Activated CD8-positive, alpha-beta memory T cell treated with anti-CD3 and anti-CD28 coated beads, Interleukin-2, amount 10 ng/mL, durations not matched to agents 7 days and 5 days (primary cell): ENCODE results near the gene SH3RF2. TPM values are rescaled to one million over a fixed set of nuclear protein-coding genes. Genes with fewer than 3 reads are reported as not detected.
"Not testable (repeated sequence)": the region's sequence is repeated elsewhere in the genome, so short reads cannot be mapped to it uniquely, and the experiment has no call there.

ENCODE experiments used
- ATAC-seq: fragments of 150-1000 bp; cut with Tn5 transposase; one replicate; pipeline ENCODE4 v1.10.0; 2021; ENCODE audit warnings: moderate library complexity
- CTCF ChIA-PET: fragments of 350-600 bp; sonication (Branson Sonifier 250); formaldehyde crosslinking; loops from one replicate; lab custom pipeline; 2021; ENCODE audit warnings: antibody characterized with exemption; lab: Charles Lee
- DNase-seq: peaks from one replicate; pipeline ENCODE4 v3.0.0-alpha.2; 2020
- H3K27ac Mint-ChIP-seq: one replicate; pipeline ENCODE4 v1.8.0; 2021; ENCODE audit warnings: mild to moderate bottlenecking, mixed read lengths
- H3K27me3 Mint-ChIP-seq: one replicate; pipeline ENCODE4 v1.8.0; 2021; ENCODE audit warnings: mixed read lengths
- H3K36me3 Mint-ChIP-seq: one replicate; pipeline ENCODE4 v1.8.0; 2021; ENCODE audit warnings: mild to moderate bottlenecking, mixed read lengths
- H3K4me1 Mint-ChIP-seq: one replicate; pipeline ENCODE4 v1.8.0; 2021; ENCODE audit warnings: mixed read lengths
- H3K4me3 Mint-ChIP-seq: one replicate; pipeline ENCODE4 v1.8.0; 2021; ENCODE audit warnings: mild to moderate bottlenecking, moderate library complexity, mixed read lengths
- H3K9me3 Mint-ChIP-seq: one replicate; pipeline ENCODE4 v1.8.0; 2022; ENCODE audit warnings: low read depth, mixed read lengths
- total RNA-seq, 2 experiments: library from RNA; stranded (reverse); gene quantifications; one replicate each; pipeline ENCODE4 v1.2.3, GENCODE V29; 2021

The SH3RF2 gene
- total RNA-seq, 2 experiments from 2014 or later: 0.12 TPM; not detected in 1

DNA sequence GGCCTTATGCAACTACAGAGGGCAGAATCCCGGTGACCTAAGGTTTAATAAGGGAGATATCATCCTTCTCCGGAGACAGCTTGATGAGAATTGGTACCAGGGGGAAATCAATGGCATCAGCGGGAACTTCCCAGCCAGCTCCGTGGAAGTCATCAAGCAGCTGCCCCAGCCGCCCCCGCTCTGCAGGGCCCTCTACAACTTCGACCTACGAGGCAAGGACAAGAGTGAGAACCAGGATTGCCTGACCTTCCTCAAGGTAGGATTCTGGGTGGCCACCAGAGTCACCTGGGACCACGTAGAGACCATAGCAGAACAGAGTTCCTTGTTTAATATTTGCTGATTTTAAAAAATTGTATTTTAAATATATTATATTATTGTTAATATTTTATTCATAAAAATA is 63.7 kb downstream of the SH3RF2 start:
- peaks cover 12% of the 10 kb centered on the region for H3K27me3 Mint-ChIP-seq
- CTCF ChIA-PET: no interaction called here
- ATAC-seq (no peak), DNase-seq (no peak)
- no peaks in the 10 kb centered on the region for H3K9me3 Mint-ChIP-seq
- no peak overlapping the region for H3K4me3 Mint-ChIP-seq
- no peaks in the 10 kb centered on the region for H3K36me3 Mint-ChIP-seq
- H3K27ac Mint-ChIP-seq: no peak overlapping the region
- H3K4me1 Mint-ChIP-seq: no peaks in the 10 kb centered on the region

DNA sequence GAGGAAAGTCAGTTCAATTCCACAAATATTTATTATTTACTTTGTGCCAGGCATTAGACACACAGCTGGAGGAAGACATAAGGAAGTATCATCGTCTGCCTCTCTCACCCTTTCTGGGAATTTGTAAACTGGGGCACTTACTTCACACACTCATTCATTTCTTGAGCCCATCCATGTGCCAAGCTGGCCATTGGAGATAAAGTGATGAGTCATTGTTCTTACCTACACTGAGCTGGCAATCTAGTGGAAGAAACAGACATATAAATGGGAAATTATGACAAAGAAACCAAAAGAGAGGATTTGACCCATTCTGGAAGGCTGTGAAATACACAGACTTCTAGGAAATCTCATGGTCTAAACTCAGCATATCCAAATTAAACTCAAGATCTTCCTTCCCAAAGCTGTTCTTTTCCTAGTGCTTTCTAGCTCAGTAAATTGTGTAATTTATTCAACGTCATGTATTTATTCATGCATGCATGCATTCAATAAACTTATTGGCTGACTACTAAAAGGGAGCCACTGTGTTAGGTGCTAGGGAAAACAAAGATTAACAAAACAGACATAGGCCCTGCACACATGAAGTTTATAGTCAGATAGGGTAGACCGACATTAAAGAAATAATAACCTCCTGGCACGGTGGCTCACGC is 65.3 kb downstream of the SH3RF2 start:
- H3K27ac Mint-ChIP-seq: no peak overlapping the region
- no peak for DNase-seq

GRCh38 chr5:146002491-146002890 is 66.1 kb downstream of the SH3RF2 start:
- H3K27me3 Mint-ChIP-seq: peaks cover 21% of the 10 kb centered on the region
- no peaks in the 10 kb centered on the region for H3K36me3 Mint-ChIP-seq
- DNase-seq (no peak), ATAC-seq (no peak)
- H3K27ac Mint-ChIP-seq: no peak overlapping the region
- no peak overlapping the region for H3K4me3 Mint-ChIP-seq
- H3K9me3 Mint-ChIP-seq: no peaks in the 10 kb centered on the region
- H3K4me1 Mint-ChIP-seq: no peaks in the 10 kb centered on the region
- CTCF ChIA-PET: no interaction called here

More for the DNA sequence above, 65.3 kb downstream of the SH3RF2 start:
- CTCF ChIA-PET: no interaction called here
- H3K36me3 Mint-ChIP-seq: no peaks in the 10 kb centered on the region
- no peak for ATAC-seq
- no peaks in the 10 kb centered on the region for H3K4me1 Mint-ChIP-seq
- H3K27me3 Mint-ChIP-seq: peaks cover 21% of the 10 kb centered on the region
- H3K4me3 Mint-ChIP-seq: no peak overlapping the region
- no peaks in the 10 kb centered on the region for H3K9me3 Mint-ChIP-seq

GRCh38 chr5:146003852-146004251 is 67.5 kb downstream of the SH3RF2 start:
- no peaks in the 10 kb centered on the region for H3K4me1 Mint-ChIP-seq
- H3K4me3 Mint-ChIP-seq: no peak overlapping the region
- DNase-seq (no peak), ATAC-seq (no peak)
- peaks cover 21% of the 10 kb centered on the region for H3K27me3 Mint-ChIP-seq
- H3K27ac Mint-ChIP-seq: no peak overlapping the region
- CTCF ChIA-PET: no interaction called here
- H3K36me3 Mint-ChIP-seq: no peaks in the 10 kb centered on the region
- H3K9me3 Mint-ChIP-seq: no peaks in the 10 kb centered on the region

DNA sequence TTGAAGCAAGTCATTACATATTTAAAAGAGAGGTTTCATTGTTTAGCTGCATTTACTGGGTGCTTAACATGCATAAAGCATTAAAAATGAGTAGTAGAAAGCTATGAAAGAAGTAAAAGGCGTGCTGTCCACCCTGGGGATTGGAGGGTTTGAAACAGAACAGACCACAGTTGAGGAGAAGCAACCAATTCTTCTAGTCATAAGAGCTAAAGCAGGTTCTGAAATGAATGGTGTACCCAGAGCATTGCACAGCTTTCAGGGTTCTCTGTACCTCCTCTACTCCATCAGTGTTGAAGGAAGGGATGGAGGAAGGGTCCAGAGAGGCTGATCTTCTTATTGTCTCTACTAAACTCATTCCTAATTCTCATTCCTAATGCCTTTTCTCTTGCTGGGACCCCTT is 68.9 kb downstream of the SH3RF2 start:
- CTCF ChIA-PET: no interaction called here
- Mint-ChIP-seq H3K4me1 (no peaks in the 10 kb centered on the region), H3K36me3 (no peaks in the 10 kb centered on the region), H3K27me3 (peaks cover 21% of the 10 kb centered on the region), H3K4me3 (no peak overlapping the region), H3K9me3 (no peaks in the 10 kb centered on the region), H3K27ac (no peak overlapping the region)
- DNase-seq (no peak), ATAC-seq (no peak)

- no peak for ATAC-seq
- CTCF ChIA-PET: no interaction called here
Observed at GRCh38 chr5:146005723-146006122, 69.3 kb downstream of the SH3RF2 start.

GRCh38 chr5:146006470-146007190 is 70.3 kb downstream of the SH3RF2 start:
- Mint-ChIP-seq H3K4me3 (no peak overlapping the region), H3K9me3 (no peaks in the 10 kb centered on the region), H3K27ac (no peak overlapping the region), H3K27me3 (peaks cover 21% of the 10 kb centered on the region), H3K4me1 (no peaks in the 10 kb centered on the region), H3K36me3 (no peaks in the 10 kb centered on the region)
- DNase-seq: no peak
- no peak for ATAC-seq
- CTCF ChIA-PET: no interaction called here

More at GRCh38 chr5:146005723-146006122, 69.3 kb downstream of the SH3RF2 start:
- no peak overlapping the region for H3K27ac Mint-ChIP-seq
- no peaks in the 10 kb centered on the region for H3K36me3 Mint-ChIP-seq
- H3K4me1 Mint-ChIP-seq: no peaks in the 10 kb centered on the region
- H3K4me3 Mint-ChIP-seq: no peak overlapping the region
- H3K9me3 Mint-ChIP-seq: no peaks in the 10 kb centered on the region
- DNase-seq: no peak
- peaks cover 21% of the 10 kb centered on the region for H3K27me3 Mint-ChIP-seq

GRCh38 chr5:146007270-146007669 is 70.9 kb downstream of the SH3RF2 start:
- no peaks in the 10 kb centered on the region for H3K9me3 Mint-ChIP-seq
- H3K27ac Mint-ChIP-seq: no peak overlapping the region
- ATAC-seq (no peak), DNase-seq (no peak)
- H3K36me3 Mint-ChIP-seq: no peaks in the 10 kb centered on the region
- H3K4me1 Mint-ChIP-seq: no peaks in the 10 kb centered on the region
- H3K27me3 Mint-ChIP-seq: peaks cover 21% of the 10 kb centered on the region
- CTCF ChIA-PET: no interaction called here
- H3K4me3 Mint-ChIP-seq: no peak overlapping the region

- Mint-ChIP-seq H3K4me3 (no peak overlapping the region), H3K4me1 (no peaks in the 10 kb centered on the region), H3K9me3 (no peaks in the 10 kb centered on the region), H3K27me3 (peaks cover 20% of the 10 kb centered on the region), H3K27ac (no peak overlapping the region), H3K36me3 (no peaks in the 10 kb centered on the region)
- DNase-seq (no peak), ATAC-seq (no peak)
- CTCF ChIA-PET: no interaction called here
Observed at GRCh38 chr5:146007989-146008388, 71.6 kb downstream of the SH3RF2 start.

- H3K4me3 Mint-ChIP-seq: no peak overlapping the region
- CTCF ChIA-PET: no interaction called here
- DNase-seq: no peak
Observed at GRCh38 chr5:146009020-146009419, 72.6 kb downstream of the SH3RF2 start.

DNA sequence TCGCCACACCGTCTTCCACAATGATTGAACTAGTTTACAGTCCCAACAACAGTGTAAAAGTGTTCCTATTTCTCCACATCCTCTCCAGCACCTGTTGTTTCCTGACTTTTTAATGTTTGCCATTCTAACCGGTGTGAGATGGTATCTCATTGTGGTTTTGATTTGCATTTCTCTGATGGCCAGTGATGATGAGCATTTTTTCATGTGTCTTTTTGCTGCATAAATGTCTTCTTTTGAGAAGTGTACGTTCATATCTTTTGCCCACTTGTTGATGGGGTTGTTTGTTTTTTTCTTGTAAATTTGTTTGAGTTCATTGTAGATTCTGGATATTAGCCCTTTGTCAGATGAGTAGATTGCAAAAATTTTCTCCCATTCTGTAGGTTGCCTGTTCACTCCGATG is 74.1 kb downstream of the SH3RF2 start:
- ATAC-seq, DNase-seq, H3K36me3 Mint-ChIP-seq, H3K9me3 Mint-ChIP-seq, CTCF ChIA-PET, H3K27ac Mint-ChIP-seq, H3K4me3 Mint-ChIP-seq, H3K4me1 Mint-ChIP-seq: not testable (repeated sequence)
- peaks cover 13% of the 10 kb centered on the region for H3K27me3 Mint-ChIP-seq

More at GRCh38 chr5:146009020-146009419, 72.6 kb downstream of the SH3RF2 start:
- H3K4me1 Mint-ChIP-seq: no peaks in the 10 kb centered on the region
- no peaks in the 10 kb centered on the region for H3K9me3 Mint-ChIP-seq
- H3K36me3 Mint-ChIP-seq: no peaks in the 10 kb centered on the region
- no peak for ATAC-seq
- H3K27me3 Mint-ChIP-seq: peaks cover 16% of the 10 kb centered on the region
- H3K27ac Mint-ChIP-seq: no peak overlapping the region

GRCh38 chr5:146013761-146014160 is 77.4 kb downstream of the SH3RF2 start:
- Mint-ChIP-seq H3K4me1 (peaks cover 11% of the 10 kb centered on the region), H3K4me3 (no peak overlapping the region), H3K27me3 (peaks cover 4% of the 10 kb centered on the region), H3K36me3 (no peaks in the 10 kb centered on the region), H3K27ac (no peak overlapping the region), H3K9me3 (no peaks in the 10 kb centered on the region)
- CTCF ChIA-PET: no interaction called here
- DNase-seq (no peak), ATAC-seq (no peak)

DNA sequence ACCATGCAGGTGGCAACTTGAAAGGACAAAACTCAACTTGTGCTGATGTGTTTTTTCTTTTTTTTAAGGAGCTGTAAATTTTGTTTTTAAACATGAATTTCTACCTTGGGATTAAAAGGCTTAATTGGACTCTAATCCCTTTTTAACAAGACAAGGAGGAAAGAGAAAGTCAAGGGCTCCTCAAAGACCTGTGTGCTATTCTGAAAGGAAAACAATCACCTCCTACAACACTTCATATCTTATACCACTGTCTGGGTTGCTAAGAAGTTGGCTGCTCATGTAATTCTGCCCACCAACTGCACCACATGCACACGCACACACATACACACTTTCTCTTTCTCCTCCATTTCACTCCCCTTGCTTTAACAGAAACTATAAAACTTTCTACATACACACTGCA is 78.6 kb downstream of the SH3RF2 start:
- peaks cover 4% of the 10 kb centered on the region for H3K27me3 Mint-ChIP-seq
- no peak overlapping the region for H3K4me3 Mint-ChIP-seq
- no peaks in the 10 kb centered on the region for H3K9me3 Mint-ChIP-seq
- CTCF ChIA-PET: no interaction called here
- H3K4me1 Mint-ChIP-seq: peaks cover 11% of the 10 kb centered on the region
- no peaks in the 10 kb centered on the region for H3K36me3 Mint-ChIP-seq
- ATAC-seq: no peak
- DNase-seq: no peak
- H3K27ac Mint-ChIP-seq: no peak overlapping the region

DNA sequence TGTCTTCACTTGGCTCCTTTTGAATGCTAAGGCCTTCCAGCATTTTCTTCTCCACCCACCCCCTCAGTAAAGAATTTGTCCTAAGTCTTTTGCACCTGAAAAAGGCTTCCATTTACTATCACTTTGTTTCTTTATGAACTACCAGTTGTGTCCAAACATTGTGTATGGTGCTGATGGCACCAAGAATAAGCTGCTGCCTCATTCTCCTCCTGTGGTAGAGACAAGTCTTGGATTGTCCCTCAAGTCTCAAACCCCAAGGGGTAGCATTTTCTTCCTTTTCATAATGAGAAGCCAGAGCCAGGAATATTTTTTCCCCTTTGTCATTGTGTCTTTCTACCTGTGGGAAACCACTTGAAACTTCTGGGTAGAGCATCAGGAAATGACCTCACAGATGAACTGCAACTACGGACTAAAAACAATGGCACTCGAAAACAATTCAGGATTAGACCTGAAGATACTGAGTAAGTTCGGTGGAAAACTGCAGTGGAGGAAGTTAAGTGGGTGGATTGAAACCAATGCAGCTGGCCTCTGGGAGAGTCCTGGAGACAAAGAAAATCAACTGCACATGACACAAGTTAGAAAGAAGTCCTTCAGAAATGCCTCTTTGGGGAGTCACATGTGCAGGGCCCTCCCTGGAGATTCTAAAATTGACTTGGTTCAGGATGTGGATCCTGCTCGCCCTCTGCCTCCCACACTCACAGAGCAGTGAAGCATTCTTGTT is 80.5 kb downstream of the SH3RF2 start:
- Mint-ChIP-seq H3K27ac (no peak overlapping the region), H3K4me1 (peaks cover 11% of the 10 kb centered on the region), H3K9me3 (no peaks in the 10 kb centered on the region), H3K4me3 (no peak overlapping the region), H3K36me3 (no peaks in the 10 kb centered on the region), H3K27me3 (peaks cover 4% of the 10 kb centered on the region)
- CTCF ChIA-PET: no interaction called here
- DNase-seq (no peak), ATAC-seq (no peak)
